Measurements from ENCODE around the gene SERPINA4. TPM values are rescaled to one million over a fixed set of nuclear protein-coding genes. Genes with fewer than 3 reads are reported as not detected.

SERPINA4 gene
- total and polyA plus RNA-seq, 2 of the 8 experiments (the other 6 are each of a cell fraction or from before 2014, with no cell fraction given): not detected

DNA sequence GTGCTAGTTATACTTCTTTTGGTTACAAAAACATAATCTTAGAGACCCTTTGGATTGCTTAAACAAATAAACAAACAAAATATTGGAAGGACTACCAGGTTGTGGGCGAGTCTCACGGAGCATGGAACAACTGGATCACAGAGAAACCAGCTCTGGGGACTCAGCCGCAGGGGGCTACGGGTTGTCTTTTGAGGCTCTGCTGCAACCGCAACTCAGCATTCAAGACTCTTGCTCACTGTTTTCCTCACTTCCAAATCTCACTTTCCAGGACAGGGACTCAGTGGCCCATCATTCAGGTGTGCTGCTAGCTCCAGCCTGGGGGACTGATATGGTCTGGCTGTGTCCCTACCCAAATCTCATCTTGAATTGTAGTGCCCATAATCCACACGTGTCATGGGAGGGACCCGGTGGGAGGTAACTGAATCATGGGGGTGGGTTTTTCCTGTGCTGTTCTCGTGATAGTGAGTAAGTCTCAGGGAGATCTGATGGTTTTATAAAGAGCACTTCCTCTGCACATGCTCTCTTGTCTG is 14.0 kb upstream of the SERPINA4 start (continued):
- no peak for TF ChIP-seq YY1 (IDR thresholded peaks at IDR 0.05; ENCODE audit: low read depth, low read length)
- no peak for TF ChIP-seq NANOG (IDR thresholded peaks at IDR 0.05; ENCODE audit: insufficient read depth, low read depth, low read length, poor library complexity, severe bottlenecking)

Measured in H1 (cell line).